Measurements from ENCODE around the gene GABRP.
A peak's percentile ranks its signal among the peaks of the same experiment; 100 is the strongest.

DNA sequence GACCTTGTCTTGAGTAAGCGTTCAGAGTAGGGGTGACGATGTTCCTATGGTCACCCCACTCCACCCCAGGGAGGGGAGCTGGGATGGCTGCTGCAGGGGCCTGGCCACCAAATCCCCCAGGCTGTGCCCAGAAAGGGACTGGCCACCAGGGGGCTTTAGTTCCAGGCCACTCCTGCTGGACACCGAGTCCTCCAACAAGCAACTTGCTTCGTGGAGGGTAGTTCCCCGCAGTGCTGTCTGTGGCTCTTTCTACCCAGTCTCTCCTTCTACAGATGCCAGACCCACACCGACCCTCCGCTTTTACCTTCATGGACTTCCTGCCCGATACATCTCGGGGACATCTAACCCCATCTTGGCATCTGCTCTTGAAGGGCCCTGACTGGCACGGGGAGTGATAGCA is 35.7 kb upstream of the GABRP start:
- TF ChIP-seq, protein P1, sequence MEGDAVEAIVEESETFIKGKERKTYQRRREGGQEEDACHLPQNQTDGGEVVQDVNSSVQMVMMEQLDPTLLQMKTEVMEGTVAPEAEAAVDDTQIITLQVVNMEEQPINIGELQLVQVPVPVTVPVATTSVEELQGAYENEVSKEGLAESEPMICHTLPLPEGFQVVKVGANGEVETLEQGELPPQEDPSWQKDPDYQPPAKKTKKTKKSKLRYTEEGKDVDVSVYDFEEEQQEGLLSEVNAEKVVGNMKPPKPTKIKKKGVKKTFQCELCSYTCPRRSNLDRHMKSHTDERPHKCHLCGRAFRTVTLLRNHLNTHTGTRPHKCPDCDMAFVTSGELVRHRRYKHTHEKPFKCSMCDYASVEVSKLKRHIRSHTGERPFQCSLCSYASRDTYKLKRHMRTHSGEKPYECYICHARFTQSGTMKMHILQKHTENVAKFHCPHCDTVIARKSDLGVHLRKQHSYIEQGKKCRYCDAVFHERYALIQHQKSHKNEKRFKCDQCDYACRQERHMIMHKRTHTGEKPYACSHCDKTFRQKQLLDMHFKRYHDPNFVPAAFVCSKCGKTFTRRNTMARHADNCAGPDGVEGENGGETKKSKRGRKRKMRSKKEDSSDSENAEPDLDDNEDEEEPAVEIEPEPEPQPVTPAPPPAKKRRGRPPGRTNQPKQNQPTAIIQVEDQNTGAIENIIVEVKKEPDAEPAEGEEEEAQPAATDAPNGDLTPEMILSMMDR (IDR thresholded peaks at IDR 0.05), result peak; percentile 41
- TF ChIP-seq ZFX (IDR thresholded peaks at IDR 0.05; ENCODE audit: borderline replicate concordance), result no peak

Data from 22Rv1 (cell line).